ENCODE results near the gene GLCE. TPM values are rescaled to one million over a fixed set of nuclear protein-coding genes. Genes with fewer than 3 reads are reported as not detected.
"Not testable (repeated sequence)": the region's sequence is repeated elsewhere in the genome, so short reads cannot be mapped to it uniquely, and the experiment has no call there.

GLCE gene
- total RNA-seq, 1 experiment from 2014 or later: 18.6 TPM

- DNase-seq (ENCODE audit: low read depth): no peak
Measured at GRCh38 chr15:69135499-69135898, 24.9 kb upstream of the GLCE start.

GRCh38 chr15:69138963-69139362 is 21.5 kb upstream of the GLCE start:
- DNase-seq (ENCODE audit: low read depth): no peak

- DNase-seq (ENCODE audit: low read depth): no peak
Measured at GRCh38 chr15:69140306-69140705, 20.1 kb upstream of the GLCE start.

- DNase-seq (ENCODE audit: low read depth): peak; percentile 29
Measured at GRCh38 chr15:69141286-69141701, 19.1 kb upstream of the GLCE start.

GRCh38 chr15:69141833-69142232 is 18.6 kb upstream of the GLCE start:
- DNase-seq (ENCODE audit: low read depth): no peak

- no peak for DNase-seq (ENCODE audit: low read depth)
Measured at GRCh38 chr15:69143756-69144436, 16.5 kb upstream of the GLCE start.

GRCh38 chr15:69144530-69144929 is 15.9 kb upstream of the GLCE start:
- no peak for DNase-seq (ENCODE audit: low read depth)

- no peak for DNase-seq (ENCODE audit: low read depth)
Measured at GRCh38 chr15:69145149-69145693, 15.2 kb upstream of the GLCE start.

- DNase-seq (ENCODE audit: low read depth): no peak
Measured at GRCh38 chr15:69145694-69146492, 14.5 kb upstream of the GLCE start.

- no peak for DNase-seq (ENCODE audit: low read depth)
Measured at GRCh38 chr15:69146724-69147435, 13.6 kb upstream of the GLCE start.

GRCh38 chr15:69148465-69148864 is 12.0 kb upstream of the GLCE start:
- no peak for DNase-seq (ENCODE audit: low read depth)

- DNase-seq (ENCODE audit: low read depth): no peak
Measured at GRCh38 chr15:69149163-69149562, 11.3 kb upstream of the GLCE start.

GRCh38 chr15:69149803-69150202 is 10.6 kb upstream of the GLCE start:
- no peak for DNase-seq (ENCODE audit: low read depth)

- no peak for DNase-seq (ENCODE audit: low read depth)
Measured at GRCh38 chr15:69150336-69150735, 10.1 kb upstream of the GLCE start.

GRCh38 chr15:69150841-69151240 is 9.6 kb upstream of the GLCE start:
- DNase-seq (ENCODE audit: low read depth): no peak

GRCh38 chr15:69153046-69153445 is 7.4 kb upstream of the GLCE start:
- no peak for DNase-seq (ENCODE audit: low read depth)

GRCh38 chr15:69153587-69153986 is 6.8 kb upstream of the GLCE start:
- DNase-seq (ENCODE audit: low read depth): not testable (repeated sequence)

GRCh38 chr15:69154078-69154477 is 6.4 kb upstream of the GLCE start:
- DNase-seq (ENCODE audit: low read depth): no peak

GRCh38 chr15:69154684-69155083 is 5.8 kb upstream of the GLCE start:
- DNase-seq (ENCODE audit: low read depth): peak; percentile 75

- DNase-seq (ENCODE audit: low read depth): no peak
Measured at GRCh38 chr15:69156736-69157381, 3.6 kb upstream of the GLCE start.

- DNase-seq (ENCODE audit: low read depth): no peak
Measured at GRCh38 chr15:69158201-69158842, 2.1 kb upstream of the GLCE start.

Measured in HT1080 (cell line).